GM12865 (cell line): ENCODE results near the gene GATA2.

Source experiments
- DNase-seq: peaks from one replicate; pipeline ENCODE4 v3.0.0; 2010; ENCODE audit warnings: low read depth
- H3K4me3 ChIP-seq: 2 replicates; pipeline ENCODE4 v1.5.1; 2011; ENCODE audit warnings: mild to moderate bottlenecking, low read depth, low read length, control low read depth
- TF ChIP-seq, protein P1 (sequence below): IDR thresholded peaks from 2 replicates; pipeline ENCODE4 v1.5.1; 2011; ENCODE audit warnings: low read length, control low read depth, low read depth, inconsistent platforms; ENCODE audit not compliant: insufficient read depth; ENCODE audit errors: missing control alignments

GATA2 gene

DNA sequence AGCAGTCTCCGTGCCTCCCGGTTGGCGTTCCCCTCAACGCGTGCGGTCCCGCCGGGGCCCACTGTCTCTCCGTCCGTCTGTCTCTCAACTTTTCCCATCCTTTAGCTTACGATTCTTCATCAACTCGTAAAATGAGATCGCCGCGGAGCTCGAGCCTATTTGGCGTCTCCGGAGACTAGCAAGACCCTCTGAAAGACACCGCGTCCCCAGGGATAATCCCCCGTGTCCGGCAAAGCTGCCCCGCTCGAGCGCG, 3.4 kb downstream of the GATA2 start:
- DNase-seq: no peak
- no peak overlapping the region for H3K4me3 ChIP-seq
- TF ChIP-seq, protein P1, sequence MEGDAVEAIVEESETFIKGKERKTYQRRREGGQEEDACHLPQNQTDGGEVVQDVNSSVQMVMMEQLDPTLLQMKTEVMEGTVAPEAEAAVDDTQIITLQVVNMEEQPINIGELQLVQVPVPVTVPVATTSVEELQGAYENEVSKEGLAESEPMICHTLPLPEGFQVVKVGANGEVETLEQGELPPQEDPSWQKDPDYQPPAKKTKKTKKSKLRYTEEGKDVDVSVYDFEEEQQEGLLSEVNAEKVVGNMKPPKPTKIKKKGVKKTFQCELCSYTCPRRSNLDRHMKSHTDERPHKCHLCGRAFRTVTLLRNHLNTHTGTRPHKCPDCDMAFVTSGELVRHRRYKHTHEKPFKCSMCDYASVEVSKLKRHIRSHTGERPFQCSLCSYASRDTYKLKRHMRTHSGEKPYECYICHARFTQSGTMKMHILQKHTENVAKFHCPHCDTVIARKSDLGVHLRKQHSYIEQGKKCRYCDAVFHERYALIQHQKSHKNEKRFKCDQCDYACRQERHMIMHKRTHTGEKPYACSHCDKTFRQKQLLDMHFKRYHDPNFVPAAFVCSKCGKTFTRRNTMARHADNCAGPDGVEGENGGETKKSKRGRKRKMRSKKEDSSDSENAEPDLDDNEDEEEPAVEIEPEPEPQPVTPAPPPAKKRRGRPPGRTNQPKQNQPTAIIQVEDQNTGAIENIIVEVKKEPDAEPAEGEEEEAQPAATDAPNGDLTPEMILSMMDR: no peak

DNA sequence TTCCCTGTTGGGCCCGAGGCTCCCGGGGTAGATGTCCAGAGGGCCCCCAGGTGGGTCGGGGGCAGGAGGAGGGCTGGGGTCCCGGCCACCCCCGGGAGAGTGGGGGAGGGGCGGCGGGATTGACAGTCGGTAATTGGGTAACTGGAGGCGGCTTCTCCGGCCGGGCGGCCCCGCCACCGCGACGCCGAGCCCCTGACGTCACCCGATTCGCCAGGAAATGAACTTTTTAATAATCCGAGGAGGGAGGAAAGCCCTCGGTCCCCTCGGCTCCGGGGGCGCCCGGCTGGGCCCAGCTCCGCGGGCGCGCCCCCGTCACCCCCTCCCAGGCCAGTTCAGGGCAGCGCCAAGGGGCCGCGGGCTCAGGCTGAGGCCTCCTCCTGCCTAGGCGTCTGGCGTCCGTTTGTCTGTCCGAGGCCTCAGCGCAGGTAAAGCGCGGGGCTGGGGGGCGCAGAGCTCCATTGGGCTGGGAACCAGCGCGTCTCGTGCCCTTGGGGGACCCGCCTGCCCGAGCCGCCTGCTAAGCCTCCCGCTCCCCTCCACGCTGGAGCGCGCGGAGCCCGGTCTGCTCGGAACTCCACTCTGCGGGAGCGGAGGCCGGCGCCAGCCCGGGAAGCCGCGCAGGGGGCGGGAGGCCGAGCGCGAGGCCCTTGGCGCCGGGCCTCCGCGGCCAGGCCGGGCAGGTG, 3.9 kb downstream of the GATA2 start:
- no peak overlapping the region for H3K4me3 ChIP-seq
- TF ChIP-seq, protein P1: no peak

DNA sequence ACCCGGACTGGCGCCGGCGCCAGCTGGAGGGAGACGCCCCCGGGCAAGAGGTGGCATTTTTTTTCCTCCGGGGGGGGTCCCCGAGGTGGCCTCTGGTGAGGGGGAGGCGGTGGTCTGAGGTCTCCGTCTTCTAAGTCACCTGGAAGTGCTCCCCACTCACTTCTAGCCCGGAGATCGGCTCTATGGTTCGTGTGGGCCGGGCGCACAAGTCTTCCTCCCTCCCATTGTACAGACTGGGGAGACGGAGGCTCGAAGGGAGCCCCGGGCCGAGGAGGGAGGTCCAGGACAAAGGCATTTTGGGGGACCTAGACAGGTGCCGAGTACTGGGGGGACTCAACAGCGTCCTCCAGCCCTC, 4.4 kb downstream of the GATA2 start:
- no peak for DNase-seq
- no peak overlapping the region for H3K4me3 ChIP-seq

More for the DNA sequence above, 3.9 kb downstream of the GATA2 start:
- DNase-seq: no peak

DNA sequence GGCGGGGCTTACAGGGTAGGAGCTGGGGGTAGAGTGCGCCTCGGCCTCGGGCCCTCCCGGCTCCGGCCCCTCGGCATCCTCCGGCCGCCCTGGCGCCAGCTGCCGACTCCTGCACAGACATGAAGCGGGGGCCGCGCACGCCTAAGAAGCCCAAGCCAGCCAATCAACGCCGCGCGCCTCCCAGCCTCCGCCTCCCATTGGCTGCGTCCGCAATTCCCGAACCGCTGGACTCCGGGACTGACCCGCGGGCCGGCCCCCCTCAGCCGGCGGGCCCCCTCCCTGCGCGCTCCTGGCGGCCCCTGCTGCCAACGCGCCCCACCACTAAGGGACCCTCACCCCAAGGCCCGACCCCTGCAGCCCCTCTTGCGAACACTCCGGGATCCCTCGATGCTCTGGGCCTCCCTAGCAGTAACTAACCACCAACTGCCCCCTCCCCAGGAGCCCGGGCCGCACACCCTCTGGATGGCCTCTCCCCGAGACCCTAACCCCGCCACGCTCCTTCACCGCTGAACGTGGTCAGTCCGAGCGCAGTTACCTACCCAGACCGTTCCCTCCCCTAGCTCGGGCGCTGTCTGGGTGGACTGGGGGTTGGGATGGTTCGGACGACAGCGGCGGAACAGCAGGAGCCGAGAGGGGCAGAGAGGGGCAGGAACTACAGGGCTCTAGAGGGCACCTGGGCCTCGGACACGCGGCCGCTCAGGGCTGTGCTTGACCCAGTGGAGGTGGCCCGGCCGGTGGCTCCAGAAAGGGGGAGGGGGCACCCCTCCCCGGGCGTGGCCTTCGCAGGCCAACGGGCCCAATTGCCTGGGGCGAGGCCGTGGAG, 5.0 kb downstream of the GATA2 start:
- TF ChIP-seq, protein P1: no peak
- H3K4me3 ChIP-seq: peak overlapping the region; percentile 45
- peak; percentile 50 for DNase-seq

More for the DNA sequence above, 4.4 kb downstream of the GATA2 start:
- TF ChIP-seq, protein P1: no peak

DNA sequence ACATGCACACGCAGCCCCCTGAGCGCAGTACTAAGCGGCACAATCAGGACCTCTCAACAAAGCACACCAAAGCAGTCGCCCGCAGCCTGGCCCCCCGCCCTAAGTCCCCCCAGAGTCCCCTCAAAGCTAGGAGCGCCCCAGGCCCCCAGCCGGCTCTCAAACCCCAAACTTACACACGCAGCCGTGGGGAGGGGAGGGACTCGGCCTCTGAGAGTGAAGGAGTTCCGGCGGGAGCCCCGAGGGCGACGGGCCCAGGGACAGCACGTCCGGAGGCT, 5.5 kb downstream of the GATA2 start:
- TF ChIP-seq, protein P1: no peak
- peak overlapping the region; percentile 45 for H3K4me3 ChIP-seq
- no peak for DNase-seq

DNA sequence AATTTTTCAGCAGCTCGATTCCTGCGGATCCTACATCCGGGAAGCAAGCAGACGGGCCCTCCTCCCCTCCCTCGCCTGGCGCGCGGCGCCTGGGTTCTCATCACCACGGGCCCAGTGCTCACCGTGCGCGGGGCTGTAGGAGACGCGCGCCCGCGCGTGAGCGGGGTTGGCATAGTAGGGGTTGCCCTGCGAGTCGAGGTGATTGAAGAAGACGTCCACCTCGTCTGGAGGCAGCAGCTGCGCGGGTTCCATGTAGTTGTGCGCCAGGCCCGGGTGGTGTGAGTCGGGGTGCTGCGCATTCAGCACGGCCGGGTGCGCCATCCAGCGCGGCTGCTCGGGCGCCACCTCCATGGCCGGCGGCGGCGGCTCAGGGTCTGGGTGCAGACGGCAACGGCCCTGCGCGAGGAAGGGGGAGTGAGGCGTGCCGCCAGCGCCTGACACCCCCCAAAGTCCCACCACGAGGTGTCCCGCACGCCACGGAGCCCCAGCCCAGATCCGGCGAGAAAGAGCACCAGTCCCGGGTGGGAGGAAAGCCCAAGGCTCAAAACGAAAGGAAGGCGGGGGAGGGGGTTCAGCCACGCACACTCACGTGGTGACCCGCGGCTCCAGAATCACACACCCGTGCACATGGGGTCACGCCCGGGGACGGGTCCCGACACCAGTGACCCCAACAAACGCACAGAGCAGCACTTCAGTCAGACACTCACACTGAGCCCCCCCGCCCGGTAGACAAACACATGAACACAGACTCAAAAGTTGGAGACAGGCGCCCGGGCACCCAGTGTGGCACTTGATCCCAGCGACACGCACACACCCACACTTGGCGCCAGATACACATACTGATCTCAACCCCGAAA, 6.1 kb downstream of the GATA2 start:
- peak overlapping the region; percentile 45 for H3K4me3 ChIP-seq
- TF ChIP-seq, protein P1: no peak
- no peak for DNase-seq
